ENCODE data around the gene STK24. TPM values are rescaled to one million over a fixed set of nuclear protein-coding genes. Genes with fewer than 3 reads are reported as not detected.

The STK24 gene
- total RNA-seq, 2 experiments from 2014 or later: 60.4 to 88.7 TPM

DNA sequence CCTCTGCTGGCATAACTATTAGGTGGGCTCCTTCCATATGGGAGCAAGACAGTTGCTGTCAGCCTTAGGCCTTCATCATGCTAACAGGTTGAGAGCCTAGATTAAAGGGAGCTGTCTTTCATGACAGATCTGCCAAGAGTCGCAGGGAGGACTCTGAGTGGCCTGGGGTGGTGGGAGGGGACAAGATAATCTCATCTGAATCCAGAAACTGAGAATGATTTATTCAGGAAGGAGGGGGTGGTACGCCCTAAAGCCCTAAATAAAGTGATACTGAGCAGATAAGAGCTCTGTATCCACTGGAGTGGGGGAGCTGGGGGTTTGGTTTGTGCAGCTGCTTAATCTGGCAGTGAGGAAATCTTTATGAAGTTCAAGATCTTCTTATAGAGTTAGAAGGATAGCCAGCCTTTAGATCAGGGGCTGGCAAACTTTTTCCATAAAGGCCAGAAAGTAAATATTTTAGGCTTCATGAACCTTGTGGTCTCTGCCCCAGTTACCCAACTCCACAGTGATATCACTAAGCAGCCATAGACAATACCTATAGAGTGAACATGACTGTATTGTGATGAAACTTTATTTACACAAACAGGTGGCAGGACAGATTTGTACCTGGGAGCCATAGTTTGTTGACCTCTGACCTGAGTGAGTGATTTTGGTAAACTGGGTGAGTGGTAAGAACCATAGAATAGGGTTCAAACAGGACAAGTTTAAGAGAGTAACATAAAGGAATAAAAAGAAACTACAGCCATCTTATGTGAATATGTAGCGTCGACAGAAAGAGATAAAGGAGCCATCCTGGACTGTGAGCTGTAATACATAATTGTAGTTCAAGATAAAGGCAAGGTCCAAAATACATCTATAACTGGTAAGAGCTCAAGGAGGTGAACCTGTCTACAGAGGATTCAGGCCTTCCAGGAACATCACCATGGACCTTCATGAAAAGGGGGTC, 9.8 kb upstream of the STK24 start:
- DNase-seq (ENCODE audit: low spot score): no peak
- POLR2A ChIA-PET: interaction anchor here (0.6 to 1.2 kb wide), 2 partner anchors 12 to 69 kb away, joined by 3 to 4 read pairs; no protein-coding TSS in a partner anchor
- TF ChIP-seq EZH2phosphoT487 (IDR thresholded peaks at IDR 0.05; ENCODE audit: borderline replicate concordance, low read depth, low read length) (no peak), CTCF (conservative IDR thresholded peaks at IDR 0.05; ENCODE audit: low read length) (no peak)

DNA sequence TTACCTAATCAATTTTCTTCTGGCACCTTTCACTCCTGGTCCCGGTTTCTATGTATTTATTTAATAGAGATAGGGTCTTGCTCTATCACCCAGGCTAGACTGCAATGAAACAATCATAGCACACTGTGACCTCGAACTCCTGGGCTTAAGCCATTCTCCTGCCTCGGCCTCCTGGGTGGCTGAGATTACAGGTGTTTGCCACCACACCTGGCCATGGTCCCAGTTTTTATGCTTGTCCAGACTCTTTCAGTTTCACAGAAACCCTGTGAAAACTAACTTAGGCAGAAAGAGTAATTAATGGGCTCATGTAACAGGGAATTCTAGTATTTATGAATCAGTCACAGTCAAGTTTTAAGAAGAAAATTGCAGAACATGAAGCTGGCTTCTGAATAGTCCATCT, 9.0 kb upstream of the STK24 start:
- BruUV-seq (replicated peaks): no TSS peak
- no peak overlapping the region for H3K4me2 ChIP-seq (ENCODE audit: low read length)
- intact Hi-C loops (cut with micrococcal nuclease; ENCODE audit: unreplicated experiment): no loop called here

More for the DNA sequence above, 9.8 kb upstream of the STK24 start:
- H3K9me2 ChIP-seq (ENCODE audit: insufficient read depth, low read length): no peaks in the 10 kb centered on the region
- H3K4me2 ChIP-seq (ENCODE audit: low read length): no peak overlapping the region
- intact Hi-C loops (cut with micrococcal nuclease; ENCODE audit: unreplicated experiment): no loop called here
- no peak overlapping the region for H3K4me3 ChIP-seq (ENCODE audit: low read depth, low read length, poor library complexity, severe bottlenecking)
- H3K79me2 ChIP-seq (ENCODE audit: insufficient read depth, low read depth, low read length): no peaks in the 10 kb centered on the region
- no peak overlapping the region for H3K27ac ChIP-seq (ENCODE audit: low read depth, low read length, poor library complexity, severe bottlenecking)
- H4K20me1 ChIP-seq (ENCODE audit: insufficient read depth, low read length): no peaks in the 10 kb centered on the region
- no peaks in the 10 kb centered on the region for H3K36me3 ChIP-seq (ENCODE audit: insufficient read depth, low read length)
- no peak overlapping the region for H2AFZ ChIP-seq (ENCODE audit: low read length)
- H3K4me1 ChIP-seq (ENCODE audit: insufficient read depth, low read length, poor library complexity, severe bottlenecking): no peaks in the 10 kb centered on the region
- CTCF ChIA-PET (ENCODE audit: unreplicated experiment): interaction anchor here (0.6 kb wide), 1 partner anchor 849 kb away, joined by 3 read pairs; no protein-coding TSS in a partner anchor
- H3K9me3 ChIP-seq (ENCODE audit: low read length): no peaks in the 10 kb centered on the region
- no TSS peak for BruUV-seq (replicated peaks)

More for the DNA sequence above, 9.0 kb upstream of the STK24 start:
- no peak overlapping the region for H3K4me3 ChIP-seq (ENCODE audit: low read depth, low read length, poor library complexity, severe bottlenecking)
- no peak overlapping the region for H2AFZ ChIP-seq (ENCODE audit: low read length)
- no peaks in the 10 kb centered on the region for H3K9me2 ChIP-seq (ENCODE audit: insufficient read depth, low read length)
- H3K9me3 ChIP-seq (ENCODE audit: low read length): no peaks in the 10 kb centered on the region
- H3K4me1 ChIP-seq (ENCODE audit: insufficient read depth, low read length, poor library complexity, severe bottlenecking): no peaks in the 10 kb centered on the region
- H3K36me3 ChIP-seq (ENCODE audit: insufficient read depth, low read length): no peaks in the 10 kb centered on the region
- no peak for TF ChIP-seq EZH2phosphoT487 (IDR thresholded peaks at IDR 0.05; ENCODE audit: borderline replicate concordance, low read depth, low read length)
- TF ChIP-seq CTCF (conservative IDR thresholded peaks at IDR 0.05; ENCODE audit: low read length): no peak
- no peak for DNase-seq (ENCODE audit: low spot score)
- ChIA-PET CTCF (ENCODE audit: unreplicated experiment) (no interaction called here), POLR2A (no interaction called here)
- no peaks in the 10 kb centered on the region for H4K20me1 ChIP-seq (ENCODE audit: insufficient read depth, low read length)
- no peak overlapping the region for H3K27ac ChIP-seq (ENCODE audit: low read depth, low read length, poor library complexity, severe bottlenecking)
- no peaks in the 10 kb centered on the region for H3K79me2 ChIP-seq (ENCODE audit: insufficient read depth, low read depth, low read length)

Measured in OCI-LY7 (cell line).